HG02884 (cell line): ENCODE data around the gene SCCPDH.

Experiments used
- ATAC-seq: cut with Tn5 transposase; IDR thresholded peaks from one replicate; pipeline ENCODE4 v1.9.1; 2021; ENCODE audit warnings: mild to moderate bottlenecking, moderate library complexity; ENCODE audit not compliant: unreplicated experiment

The SCCPDH gene

DNA sequence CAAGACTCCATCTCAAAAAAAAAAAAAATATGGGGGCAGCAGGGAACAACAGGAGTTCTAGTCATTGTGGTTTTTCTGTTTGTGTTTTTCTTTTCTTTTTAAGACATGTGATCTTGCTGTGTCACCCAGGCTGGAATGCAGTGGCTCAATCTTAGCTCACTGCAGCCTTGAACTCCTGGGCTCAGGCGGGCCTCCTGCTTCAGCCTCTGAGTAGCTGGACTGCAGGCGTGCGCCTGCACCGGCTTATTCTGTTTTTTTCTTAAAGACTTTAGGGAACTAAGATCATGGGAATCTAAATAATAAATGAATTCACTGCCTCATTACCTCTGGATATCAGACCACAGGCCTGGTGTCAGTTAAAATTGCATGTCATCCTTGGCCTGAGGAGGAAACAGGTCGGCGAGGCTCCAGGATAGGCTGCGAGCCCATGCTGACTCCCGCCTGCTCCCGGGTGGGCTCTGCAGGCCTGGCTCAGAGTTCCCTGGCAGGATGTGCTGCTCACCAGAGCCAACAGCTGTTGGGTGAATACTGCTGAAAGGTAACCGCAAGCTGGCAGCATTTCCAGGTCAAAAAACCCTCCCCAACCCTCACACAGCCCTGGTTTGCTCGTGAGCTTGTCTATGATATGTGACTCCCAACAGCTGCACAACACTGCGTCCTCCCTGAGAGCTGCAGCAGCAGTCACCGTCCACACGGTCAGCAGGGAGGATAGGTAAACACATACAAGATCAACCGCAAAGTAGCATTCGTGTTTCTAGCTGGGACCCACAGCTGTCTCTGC is 58.1 kb downstream of the SCCPDH start:
- ATAC-seq: no peak

DNA sequence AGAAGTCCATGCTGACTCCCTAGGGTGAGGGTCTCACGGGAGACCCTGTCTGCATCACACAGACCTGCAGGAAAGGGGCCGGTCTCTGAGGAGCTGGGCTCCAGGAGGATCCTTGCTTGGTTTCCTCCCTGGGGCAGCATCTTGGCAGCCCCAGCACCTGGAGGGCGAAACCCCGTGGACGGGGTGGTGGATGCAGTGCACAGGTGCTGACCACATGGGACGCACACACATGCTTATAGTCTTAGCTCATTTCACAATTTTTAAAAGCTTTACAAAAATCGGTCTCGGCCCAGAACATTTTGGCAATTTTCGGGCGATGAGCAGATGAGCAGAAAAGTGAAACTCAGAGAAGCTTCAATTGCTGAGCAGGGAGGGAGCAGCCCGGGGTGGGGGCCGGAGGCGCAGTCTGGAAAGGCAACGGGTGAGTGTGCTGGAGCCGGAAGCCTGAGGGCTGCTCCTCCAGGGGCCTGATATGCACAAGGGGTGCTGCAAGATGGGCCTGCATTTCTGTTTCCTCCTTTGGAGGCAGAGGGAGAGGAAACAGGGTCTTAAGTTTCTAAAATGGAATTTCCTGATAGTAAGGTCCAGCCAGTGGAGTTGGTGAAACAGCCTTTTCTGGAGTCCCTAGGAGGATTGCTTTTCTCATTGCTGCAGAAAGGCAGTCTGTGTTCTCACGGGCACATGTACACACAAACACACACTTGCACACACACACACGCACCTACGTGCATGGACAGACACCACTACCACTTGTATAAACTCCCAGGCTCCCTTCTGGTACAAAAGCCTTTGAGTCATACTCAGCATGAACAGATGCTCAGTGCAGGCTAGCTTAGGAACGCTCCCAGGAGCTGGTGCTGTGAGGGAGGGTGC is 60.6 kb downstream of the SCCPDH start:
- peak; percentile 56 for ATAC-seq

GRCh38 chr1:246785494-246786111 is 61.4 kb downstream of the SCCPDH start:
- no peak for ATAC-seq

GRCh38 chr1:246786606-246787238 is 62.5 kb downstream of the SCCPDH start:
- no peak for ATAC-seq

DNA sequence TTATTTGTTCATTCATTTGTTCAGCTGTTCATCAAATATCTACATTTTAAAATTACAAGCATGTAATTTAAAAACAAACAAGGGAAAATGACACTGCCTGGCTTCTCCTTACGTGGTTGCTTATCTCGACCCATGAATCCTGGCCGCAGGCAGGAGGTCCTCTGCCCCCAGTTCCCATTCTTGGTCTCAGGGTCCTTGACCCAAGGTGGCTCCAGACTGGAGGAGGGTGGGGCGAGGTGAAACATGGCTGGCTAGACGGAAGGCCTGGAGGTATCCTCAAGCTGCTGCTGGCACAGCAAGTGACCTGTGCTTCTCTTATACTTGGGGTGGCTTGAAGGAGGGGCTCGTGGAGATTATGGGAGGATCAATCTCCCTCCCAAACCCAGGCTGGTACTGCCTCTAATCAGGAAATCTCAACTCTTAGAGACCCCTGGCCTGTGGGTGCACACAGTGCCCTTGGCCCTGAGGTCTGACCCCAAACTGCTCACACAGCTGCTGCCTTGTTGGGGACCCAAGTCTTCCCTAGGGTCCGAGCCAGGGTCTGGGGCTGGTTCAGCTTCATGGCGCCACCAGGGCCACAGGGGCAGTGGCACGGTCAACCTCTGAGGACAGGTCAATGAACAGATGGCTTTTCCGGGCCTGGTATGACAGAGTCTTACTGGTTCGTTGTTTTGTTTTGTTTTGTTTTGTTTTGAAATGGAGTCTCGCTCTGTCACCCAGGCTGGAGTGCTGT is 63.7 kb downstream of the SCCPDH start:
- ATAC-seq: no peak

DNA sequence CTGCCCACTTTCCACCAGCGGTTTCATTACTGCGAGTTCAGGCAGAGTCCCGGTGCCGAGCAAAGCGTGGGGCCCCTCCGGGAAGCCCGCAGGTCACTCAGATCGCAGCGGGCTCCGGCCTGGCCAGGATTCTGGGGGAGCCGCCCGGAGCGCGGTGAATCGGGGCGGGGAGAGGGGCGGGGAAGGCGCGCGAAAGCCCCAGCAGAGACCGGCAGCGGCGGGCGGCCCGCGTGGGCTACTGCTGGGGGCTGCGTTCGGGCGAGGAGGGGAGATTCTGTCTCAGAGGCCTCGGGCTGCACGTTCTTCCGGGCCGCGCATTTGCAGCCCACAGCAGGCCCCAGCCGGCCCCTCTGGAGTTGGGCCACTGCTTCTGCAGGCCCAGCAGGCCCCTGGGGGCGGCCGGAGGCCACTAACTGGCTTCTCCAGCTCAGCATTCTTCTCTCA is 64.7 kb downstream of the SCCPDH start:
- no peak for ATAC-seq

GRCh38 chr1:246789454-246790339 is 65.5 kb downstream of the SCCPDH start:
- ATAC-seq: no peak

DNA sequence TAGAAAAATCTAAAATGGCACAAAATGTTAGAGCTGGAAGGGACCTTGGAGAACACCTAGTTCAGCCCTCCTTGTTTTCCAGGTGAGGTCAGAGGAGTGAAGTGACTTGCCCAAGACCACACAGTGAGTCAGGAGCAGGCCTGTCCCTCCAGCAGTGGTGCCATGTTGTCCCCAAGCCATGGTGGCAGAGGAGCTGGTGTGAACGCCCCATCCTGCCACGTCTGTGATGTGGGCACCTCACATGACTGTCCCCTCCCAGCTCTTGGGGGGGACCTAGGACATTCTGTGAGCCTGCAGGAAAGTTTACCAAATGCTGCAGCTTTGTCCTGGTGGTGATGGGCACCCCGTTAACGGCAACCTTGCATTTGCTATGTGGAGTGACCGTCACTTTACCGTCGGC is 66.2 kb downstream of the SCCPDH start:
- ATAC-seq: no peak

GRCh38 chr1:246790833-246791232 is 66.6 kb downstream of the SCCPDH start:
- ATAC-seq: no peak

DNA sequence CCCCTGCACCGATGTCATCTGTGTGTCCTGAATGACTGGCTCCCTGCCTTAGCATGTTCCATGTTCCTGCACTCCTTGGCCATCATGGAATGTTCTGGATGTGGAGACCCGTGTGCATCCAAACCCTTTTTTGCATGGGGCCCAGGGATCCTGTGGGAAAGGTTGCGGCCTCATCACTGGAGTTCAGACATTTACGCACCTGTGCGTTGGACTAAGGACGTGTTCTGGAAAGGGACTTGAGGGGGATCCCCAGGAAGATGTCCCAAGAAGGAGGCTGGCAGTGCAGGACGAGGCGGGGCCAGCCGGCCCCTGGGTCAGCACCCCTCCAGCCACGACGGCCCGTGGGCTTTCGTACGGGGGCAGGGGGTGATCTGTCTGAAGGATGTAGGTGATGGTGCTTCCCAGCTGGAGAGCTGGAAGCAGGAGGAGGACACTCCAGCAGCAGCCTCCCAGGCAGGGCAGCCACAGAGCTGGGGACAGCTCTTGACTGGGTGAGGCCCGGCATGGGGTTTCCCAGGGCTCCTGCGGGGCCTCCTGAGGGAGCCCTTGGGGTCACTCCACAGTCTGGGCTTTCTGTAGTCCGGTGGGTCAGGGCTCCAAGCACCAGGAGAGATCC is 67.2 kb downstream of the SCCPDH start:
- no peak for ATAC-seq

DNA sequence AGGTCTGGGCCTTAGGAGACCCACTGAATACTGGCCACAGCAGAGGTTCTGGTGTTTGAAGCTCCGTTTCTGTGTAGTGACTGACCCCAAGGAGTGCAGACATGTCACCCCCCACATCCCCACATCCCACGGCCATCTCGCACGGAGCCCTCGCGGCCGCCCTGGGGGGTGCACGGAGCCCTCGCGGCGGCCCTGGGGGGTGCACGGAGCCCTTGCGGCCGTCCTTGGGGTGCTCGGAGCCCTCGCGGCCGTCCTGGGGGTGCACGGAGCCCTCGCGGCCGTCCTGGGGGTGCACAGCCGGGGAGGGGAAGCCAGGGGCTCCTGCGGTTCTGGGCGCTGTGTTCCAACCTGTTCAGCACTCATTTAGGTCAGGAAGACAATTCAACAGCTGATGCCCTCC is 68.4 kb downstream of the SCCPDH start:
- no peak for ATAC-seq

DNA sequence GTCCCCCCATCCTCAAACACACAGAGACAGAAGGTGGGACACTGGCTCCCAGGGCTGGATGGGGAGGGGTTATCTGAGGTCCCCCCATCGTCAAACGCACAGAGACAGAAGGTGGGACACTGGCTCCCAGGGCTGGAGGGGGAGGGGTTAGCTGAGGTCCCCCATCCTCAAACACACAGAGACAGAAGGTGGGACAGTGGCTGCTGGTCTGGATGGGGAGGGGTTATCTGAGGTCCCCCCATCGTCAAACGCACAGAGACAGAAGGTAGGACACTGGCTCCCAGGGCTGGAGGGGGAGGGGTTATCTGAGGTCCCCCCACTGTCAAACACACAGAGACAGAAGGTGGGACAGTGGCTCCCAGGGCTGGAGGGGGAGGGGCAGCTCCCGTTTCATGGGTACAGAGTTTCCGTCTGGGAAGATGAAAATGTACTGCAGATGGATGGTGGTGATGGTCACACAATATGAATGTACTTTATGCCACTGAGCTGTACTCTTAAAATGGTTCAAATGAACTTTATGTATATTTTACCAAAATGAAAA is 69.2 kb downstream of the SCCPDH start:
- ATAC-seq: no peak

DNA sequence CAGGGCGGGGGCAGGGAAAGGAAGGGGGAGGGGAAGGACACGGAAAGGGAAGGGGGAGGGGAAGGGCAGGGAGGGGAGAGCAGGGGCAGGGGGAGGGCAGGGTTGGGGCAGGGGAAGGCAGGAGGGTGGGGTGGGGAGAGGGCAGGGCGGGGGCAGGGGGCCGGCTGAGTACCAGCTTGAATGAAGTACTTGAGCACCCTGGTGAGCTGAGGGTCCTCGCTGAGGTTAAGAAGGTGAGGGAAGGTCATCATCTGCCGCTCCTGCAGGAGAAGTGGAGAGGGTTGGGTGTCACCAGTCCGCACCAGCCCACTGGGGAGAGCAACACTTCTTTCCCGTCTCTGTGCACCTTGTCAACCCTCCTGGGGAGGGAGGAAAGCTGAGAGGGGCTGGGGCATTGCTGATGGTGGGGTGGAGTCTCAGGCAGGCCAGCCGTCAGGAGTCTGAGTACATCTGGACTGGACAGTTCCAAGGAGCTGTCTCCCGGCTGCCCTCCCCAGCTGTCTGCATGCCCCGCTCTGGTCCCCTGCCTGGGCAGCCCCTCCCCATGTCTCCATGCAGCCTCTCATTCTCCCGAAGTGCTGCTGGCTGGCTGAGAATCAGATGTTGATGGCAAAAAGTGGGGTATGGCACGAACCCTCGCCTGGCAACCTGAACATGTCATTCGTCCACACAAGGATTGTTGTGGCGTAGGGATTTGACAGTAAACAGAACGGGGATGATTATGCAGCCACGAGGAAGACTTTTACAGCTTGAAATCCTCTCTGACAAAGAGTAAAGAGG is 70.0 kb downstream of the SCCPDH start:
- ATAC-seq: no peak

DNA sequence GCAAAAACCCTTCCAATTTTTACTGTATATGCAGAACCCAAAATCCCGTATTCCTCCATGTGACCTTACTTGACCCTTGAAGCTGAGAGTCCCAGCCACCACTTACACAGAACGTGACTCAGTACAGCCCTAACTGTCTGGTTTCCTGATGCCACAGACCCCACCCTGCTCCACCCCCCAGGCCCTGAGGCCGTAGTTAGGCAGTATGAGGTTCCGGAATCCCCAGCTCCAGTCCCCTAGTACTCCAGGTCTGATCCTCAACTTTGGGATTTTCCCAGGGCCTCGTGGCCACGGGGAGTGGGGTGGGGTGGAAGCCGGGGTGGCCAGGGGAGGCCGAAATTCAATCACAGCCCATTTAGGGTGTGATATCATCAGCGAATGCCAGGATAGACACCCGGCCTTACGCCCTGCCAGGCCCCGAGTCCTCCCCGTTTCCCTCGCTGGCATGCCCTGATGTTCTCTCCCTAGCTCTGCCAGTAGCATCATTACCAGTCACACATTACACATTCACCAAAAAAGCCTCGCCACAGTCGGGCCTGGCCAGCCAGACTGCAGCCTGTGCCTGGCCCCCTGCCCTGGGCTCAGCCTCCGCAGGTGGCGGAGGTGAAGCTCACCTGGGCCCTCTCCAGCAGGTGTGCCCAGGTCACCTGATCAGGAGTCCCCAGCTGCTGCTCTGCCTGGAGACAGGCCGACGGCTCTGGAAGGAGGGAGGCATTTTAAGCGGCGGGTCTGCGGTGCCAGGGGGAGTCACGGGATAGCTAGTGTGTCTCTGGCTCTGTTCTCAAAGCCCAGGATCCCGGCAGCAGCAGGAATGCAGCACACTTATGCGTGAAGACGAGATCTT is 70.8 kb downstream of the SCCPDH start:
- ATAC-seq: no peak

DNA sequence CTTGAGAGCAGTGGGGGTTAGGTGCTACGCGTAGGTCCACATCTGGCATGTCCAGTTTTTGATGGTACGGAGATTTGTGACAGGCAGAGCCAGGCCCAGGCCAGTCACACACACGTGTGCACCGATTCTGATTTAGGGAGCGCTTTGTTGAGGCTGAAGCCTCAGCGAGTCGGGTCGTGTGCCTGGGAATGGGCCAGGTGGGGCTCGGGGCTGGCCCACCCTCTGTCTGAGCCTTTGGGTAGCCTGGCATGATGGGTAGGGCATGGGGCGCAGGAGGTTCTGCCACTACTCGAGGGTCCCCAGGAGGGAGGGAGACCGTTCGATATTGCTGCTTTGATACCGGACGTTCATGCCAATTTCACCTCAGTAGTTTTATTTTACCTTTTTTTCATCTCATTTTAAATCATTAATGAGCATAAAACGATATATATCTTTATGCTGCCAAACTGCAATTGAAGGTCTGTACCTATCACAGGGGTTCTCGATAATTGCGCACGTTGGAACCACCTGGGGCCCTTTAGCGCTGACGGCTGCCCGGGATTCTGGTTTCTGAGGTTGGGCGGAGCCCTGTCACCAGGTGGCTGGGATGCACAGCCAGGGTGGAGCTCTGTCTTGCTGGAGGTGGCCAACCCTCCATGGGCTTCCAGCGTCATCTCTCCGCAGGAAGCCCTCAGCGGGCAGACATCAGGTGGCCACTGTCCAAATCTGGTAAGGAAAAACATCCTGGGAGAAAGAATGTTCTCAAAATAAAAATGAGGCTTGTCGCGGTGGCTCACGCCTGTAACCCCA is 71.9 kb downstream of the SCCPDH start:
- no peak for ATAC-seq

GRCh38 chr1:246797157-246797556 is 72.9 kb downstream of the SCCPDH start:
- no peak for ATAC-seq
